Hepatocyte (in vitro differentiated cells): Measurements from ENCODE around the gene VPS51. TPM values are rescaled to one million over a fixed set of nuclear protein-coding genes. Genes with fewer than 3 reads are reported as not detected.
A peak's percentile ranks its signal among the peaks of the same experiment; 100 is the strongest.

Experiments used
- DNase-seq: peaks from one replicate; pipeline ENCODE4 v3.0.0-alpha.2; 2016; ENCODE audit warnings: low spot score
- H2AFZ ChIP-seq: fragments of 200-600 bp; sonication (generic); 2 replicates; pipeline ENCODE4 v1.6.0; 2016; ENCODE audit warnings: antibody characterized with exemption, mild to moderate bottlenecking
- H3K27ac ChIP-seq: fragments of 200-600 bp; sonication (generic); 2 replicates; pipeline ENCODE4 v1.5.1; 2016; ENCODE audit warnings: mild to moderate bottlenecking
- H3K27me3 ChIP-seq: fragments of 200-600 bp; sonication (generic); 2 replicates; pipeline ENCODE4 v1.6.1; 2016
- H3K36me3 ChIP-seq: fragments of 200-600 bp; sonication (generic); replicated peaks from 2 replicates; pipeline ENCODE4 v1.5.1; 2016; ENCODE audit warnings: low read depth; ENCODE audit not compliant: insufficient read depth
- H3K4me1 ChIP-seq: fragments of 200-600 bp; sonication (generic); 2 replicates; pipeline ENCODE4 v1.5.1; 2016; ENCODE audit warnings: mild to moderate bottlenecking, moderate library complexity; ENCODE audit not compliant: insufficient read depth
- H3K4me2 ChIP-seq: fragments of 200-600 bp; sonication (generic); 2 replicates; pipeline ENCODE4 v1.6.0; 2016
- H3K4me3 ChIP-seq: fragments of 200-600 bp; sonication (generic); 2 replicates; pipeline ENCODE4 v1.5.1; 2016; ENCODE audit warnings: mild to moderate bottlenecking
- H3K79me2 ChIP-seq: fragments of 200-600 bp; sonication (generic); 2 replicates; pipeline ENCODE4 v1.6.0; 2017; ENCODE audit warnings: mild to moderate bottlenecking
- H3K9me2 ChIP-seq: fragments of 200-600 bp; sonication (generic); replicated peaks from 2 replicates; pipeline ENCODE4 v1.6.0; 2017; ENCODE audit warnings: mild to moderate bottlenecking; ENCODE audit not compliant: insufficient read depth
- H3K9me3 ChIP-seq: fragments of 200-600 bp; sonication (generic); 2 replicates; pipeline ENCODE4 v1.5.1; 2016; ENCODE audit warnings: low read depth, mild to moderate bottlenecking
- H4K20me1 ChIP-seq: fragments of 200-600 bp; sonication (generic); 2 replicates; pipeline ENCODE4 v1.6.0; 2016; ENCODE audit warnings: mild to moderate bottlenecking; ENCODE audit not compliant: insufficient read depth, poor library complexity, severe bottlenecking
- EZH2 ChIP-seq: fragments of 200-600 bp; sonication (generic); IDR thresholded peaks from 2 replicates; pipeline ENCODE4 v1.6.1; 2016; ENCODE audit warnings: antibody characterized with exemption, mild to moderate bottlenecking, borderline replicate concordance
- EZH2phosphoT487 ChIP-seq: fragments of 200-600 bp; sonication (generic); IDR thresholded peaks from one replicate; pipeline ENCODE4 v1.6.1; 2018; ENCODE audit warnings: antibody characterized with exemption, mild to moderate bottlenecking, low read depth, moderate library complexity; ENCODE audit not compliant: unreplicated experiment, severe bottlenecking
- WGBS: methylation state at CpG from one replicate; pipeline ENCODE4 v1.1.6; 2016; ENCODE audit warnings: low lambda C conversion rate; ENCODE audit errors: missing lambda C conversion rate; 5-methylcytosine and 5-hydroxymethylcytosine counted together
- polyA plus RNA-seq: library from polyadenylated mRNA; unstranded; fragments of >200 nt; fragmentation: Nextera tagmentation; extraction: Ambion mirVana; gene quantifications from 2 replicates; pipeline ENCODE4 v1.2.1, GENCODE V29; 2016
- total RNA-seq: library from RNA; depleted of rRNA; stranded (reverse); fragments of >200 nt; gene quantifications from 2 replicates; pipeline ENCODE4 v1.2.3, GENCODE V29; 2014
- TF ChIP-seq, protein P1 (sequence below): fragments of 200-600 bp; sonication (generic); IDR thresholded peaks from 2 replicates; pipeline ENCODE4 v1.5.1; 2016; ENCODE audit warnings: antibody characterized with exemption, mild to moderate bottlenecking; ENCODE audit not compliant: poor library complexity

Gene VPS51
- total and polyA plus RNA-seq, 2 experiments from 2014 or later = 63.5 to 242 TPM

DNA sequence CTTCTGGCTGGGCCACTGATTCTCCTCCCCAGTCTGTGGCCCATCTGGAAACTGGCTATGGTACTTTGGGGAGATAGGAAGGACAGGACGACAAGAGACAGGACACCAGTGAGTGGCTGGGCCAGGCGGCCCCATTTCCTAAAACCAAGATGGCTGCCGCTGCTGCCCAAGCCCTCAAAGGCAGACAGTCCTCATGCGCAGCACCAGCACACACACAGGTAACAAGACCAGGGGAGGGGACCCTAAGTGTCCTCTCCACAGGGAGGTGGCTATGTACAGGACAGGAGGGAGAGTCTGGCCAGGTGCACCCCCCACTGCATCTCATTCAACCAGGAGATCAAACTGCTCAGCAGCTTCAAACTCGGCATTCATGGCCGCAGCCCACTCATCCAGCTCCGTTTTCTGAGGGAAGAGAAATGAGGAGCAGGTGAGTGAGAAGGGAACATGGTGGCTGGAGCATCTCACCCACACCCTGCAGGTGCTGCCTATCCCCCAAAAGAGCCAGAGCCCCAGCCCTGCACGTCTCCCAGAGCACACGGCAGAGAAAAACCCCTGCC is 17.1 kb upstream of the VPS51 start:
- Histone ChIP-seq H3K4me1 (no peaks in the 10 kb centered on the region), H3K9me3 (no peaks in the 10 kb centered on the region), H3K27ac (no peak overlapping the region), H3K9me2 (no peaks in the 10 kb centered on the region), H3K36me3 (no peaks in the 10 kb centered on the region), H3K79me2 (peaks cover 17% of the 10 kb centered on the region), H2AFZ (no peak overlapping the region), H3K27me3 (no peaks in the 10 kb centered on the region), H3K4me3 (no peak overlapping the region), H4K20me1 (no peaks in the 10 kb centered on the region), H3K4me2 (no peak overlapping the region)
- TF ChIP-seq EZH2phosphoT487 (no peak), EZH2 (no peak)
- TF ChIP-seq, protein P1, sequence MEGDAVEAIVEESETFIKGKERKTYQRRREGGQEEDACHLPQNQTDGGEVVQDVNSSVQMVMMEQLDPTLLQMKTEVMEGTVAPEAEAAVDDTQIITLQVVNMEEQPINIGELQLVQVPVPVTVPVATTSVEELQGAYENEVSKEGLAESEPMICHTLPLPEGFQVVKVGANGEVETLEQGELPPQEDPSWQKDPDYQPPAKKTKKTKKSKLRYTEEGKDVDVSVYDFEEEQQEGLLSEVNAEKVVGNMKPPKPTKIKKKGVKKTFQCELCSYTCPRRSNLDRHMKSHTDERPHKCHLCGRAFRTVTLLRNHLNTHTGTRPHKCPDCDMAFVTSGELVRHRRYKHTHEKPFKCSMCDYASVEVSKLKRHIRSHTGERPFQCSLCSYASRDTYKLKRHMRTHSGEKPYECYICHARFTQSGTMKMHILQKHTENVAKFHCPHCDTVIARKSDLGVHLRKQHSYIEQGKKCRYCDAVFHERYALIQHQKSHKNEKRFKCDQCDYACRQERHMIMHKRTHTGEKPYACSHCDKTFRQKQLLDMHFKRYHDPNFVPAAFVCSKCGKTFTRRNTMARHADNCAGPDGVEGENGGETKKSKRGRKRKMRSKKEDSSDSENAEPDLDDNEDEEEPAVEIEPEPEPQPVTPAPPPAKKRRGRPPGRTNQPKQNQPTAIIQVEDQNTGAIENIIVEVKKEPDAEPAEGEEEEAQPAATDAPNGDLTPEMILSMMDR = no peak
- WGBS = 89% methylated on average over 9 of the region's 9 CpGs
- no peak for DNase-seq

DNA sequence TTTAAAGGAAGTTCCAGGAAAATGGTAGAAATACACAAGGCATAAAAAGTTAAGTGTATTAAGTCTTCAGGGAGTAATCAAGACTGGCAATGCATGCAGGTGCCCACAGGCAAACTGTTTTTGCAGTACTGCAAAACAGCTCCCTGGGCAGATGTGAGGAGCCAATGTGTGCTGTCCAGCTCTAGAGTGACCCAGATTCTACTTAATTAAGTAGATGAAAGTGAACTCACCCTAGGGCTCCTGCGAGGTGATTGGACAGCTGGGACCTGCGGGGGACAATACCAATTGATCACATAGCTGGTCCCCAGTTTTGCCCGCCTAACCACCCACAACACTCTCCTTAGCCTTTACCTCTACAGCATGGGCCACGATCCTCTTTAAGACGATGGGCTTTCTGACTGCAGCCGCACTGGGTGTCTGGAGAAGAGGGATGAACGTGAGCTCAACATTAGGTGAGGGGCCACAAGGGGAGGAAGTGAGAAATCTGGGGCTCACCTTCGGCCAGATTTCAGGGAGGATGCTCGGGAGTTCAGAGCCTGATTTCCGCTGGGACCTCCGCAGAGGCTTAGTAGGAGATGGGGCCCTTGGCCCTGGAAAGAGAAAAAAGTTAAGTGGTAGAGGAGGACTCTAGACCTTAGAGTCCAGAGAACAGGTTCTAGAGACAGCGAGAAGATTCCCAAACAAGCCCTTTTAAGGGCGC is 12.7 kb upstream of the VPS51 start:
- peak overlapping the region; percentile 97 for H3K27ac ChIP-seq
- peak overlapping the region; percentile 54 for H3K4me3 ChIP-seq
- no peak for DNase-seq
- 5% methylated on average over 13 of the region's 13 CpGs for WGBS
- H4K20me1 ChIP-seq = no peaks in the 10 kb centered on the region
- peaks cover 32% of the 10 kb centered on the region for H3K79me2 ChIP-seq
- peak overlapping the region; percentile 82 for H3K4me2 ChIP-seq
- no peaks in the 10 kb centered on the region for H3K36me3 ChIP-seq
- H3K27me3 ChIP-seq = no peaks in the 10 kb centered on the region
- H3K4me1 ChIP-seq = peaks cover 9% of the 10 kb centered on the region
- H3K9me3 ChIP-seq = no peaks in the 10 kb centered on the region
- H2AFZ ChIP-seq = peak overlapping the region; percentile 88
- no peaks in the 10 kb centered on the region for H3K9me2 ChIP-seq
- TF ChIP-seq EZH2 = no peak
- TF ChIP-seq, protein P1 = no peak
- no peak for TF ChIP-seq EZH2phosphoT487

DNA sequence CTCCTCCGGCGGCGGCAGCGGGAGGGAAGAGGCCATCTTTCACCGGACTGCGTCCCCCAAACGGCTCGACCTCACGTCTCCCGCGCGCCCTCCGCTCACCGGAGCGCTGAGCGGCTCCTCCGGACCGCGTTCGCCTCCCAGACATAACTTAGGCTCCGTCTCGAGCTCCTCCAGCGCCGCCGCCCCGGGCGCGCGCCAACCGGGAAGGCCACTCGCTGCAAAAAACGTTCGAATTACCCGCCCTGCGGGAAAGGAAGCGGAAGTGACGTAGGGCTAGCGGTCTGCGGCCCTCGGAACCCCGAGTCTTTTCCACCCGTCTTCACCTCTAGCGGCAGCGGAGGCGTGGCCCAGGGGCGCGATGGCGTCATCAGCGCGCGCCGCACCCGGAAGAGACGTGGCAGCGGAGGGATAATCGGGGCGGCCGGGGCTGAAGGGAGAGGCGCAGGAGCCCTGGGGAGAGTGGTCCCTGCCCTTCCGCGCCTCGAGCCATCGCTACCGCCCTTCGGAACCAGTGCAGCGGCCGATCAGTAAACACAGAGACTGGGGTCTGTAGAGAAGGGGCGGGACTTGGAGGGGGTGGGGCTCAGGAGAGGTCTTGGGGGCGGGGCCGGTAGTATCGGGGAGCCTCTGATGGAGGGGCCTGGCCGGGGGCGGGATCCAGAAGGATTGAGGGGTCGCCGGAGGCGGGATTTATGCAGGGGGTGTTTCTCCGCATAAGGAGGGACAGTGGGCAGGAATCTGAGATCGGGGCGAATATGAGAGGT is 12.0 kb upstream of the VPS51 start, which contains the start of the genes CDCA5 and ZFPL1:
Gene CDCA5, minus strand, starts transcription at position 207 of the 764 bp plus-strand sequence. Its CDS starts 62 bp downstream, at position 145.
Gene ZFPL1, plus strand, starts transcription at position 389 of the 764 bp plus-strand sequence. CDS start 477 bp downstream, outside the sequence.
- peak within 1 kb of the TSS; percentile 54 for H3K4me3 ChIP-seq
- no peaks in the 10 kb centered on the region for H3K9me3 ChIP-seq
- peaks cover 32% of the 10 kb centered on the region for H3K79me2 ChIP-seq
- H3K4me2 ChIP-seq = peak within 1 kb of the TSS; percentile 95
- H3K4me1 ChIP-seq = peaks cover 9% of the 10 kb centered on the region
- TF ChIP-seq, protein P1 = no peak
- TF ChIP-seq EZH2phosphoT487 = no peak
- no peak for TF ChIP-seq EZH2
- peak within 1 kb of the TSS; percentile 97 for H3K27ac ChIP-seq
- no peaks in the 10 kb centered on the region for H4K20me1 ChIP-seq
- no peaks in the 10 kb centered on the region for H3K9me2 ChIP-seq
- 1% methylated on average over 79 of the region's 79 CpGs for WGBS
- no peaks in the 10 kb centered on the region for H3K27me3 ChIP-seq
- peak; percentile 98 for DNase-seq
- no peaks in the 10 kb centered on the region for H3K36me3 ChIP-seq
- H2AFZ ChIP-seq = peak within 1 kb of the TSS; percentile 88
